GM04503 (cell line): ENCODE data around the gene BFSP1.

Experiments
- DNase-seq: peaks from one replicate; pipeline ENCODE4 v3.0.0-alpha.2; 2012; ENCODE audit warnings: low read depth

Gene BFSP1

GRCh38 chr20:17497821-17498580 is 33.2 kb downstream of the BFSP1 start:
- DNase-seq: no peak

- DNase-seq: no peak
Observed at GRCh38 chr20:17495826-17496225, 35.4 kb downstream of the BFSP1 start.

- no peak for DNase-seq
Observed at GRCh38 chr20:17494201-17494600, 37.0 kb downstream of the BFSP1 start.

GRCh38 chr20:17493173-17493572 is 38.0 kb downstream of the BFSP1 start:
- DNase-seq: no peak

GRCh38 chr20:17491488-17491887 is 39.7 kb downstream of the BFSP1 start:
- DNase-seq: no peak

GRCh38 chr20:17491041-17491440 is 40.1 kb downstream of the BFSP1 start:
- no peak for DNase-seq

- no peak for DNase-seq
Observed at GRCh38 chr20:17490501-17490900, 40.7 kb downstream of the BFSP1 start.

- DNase-seq: no peak
Observed at GRCh38 chr20:17488916-17489600, 42.1 kb downstream of the BFSP1 start.

GRCh38 chr20:17485017-17485416 is 46.2 kb downstream of the BFSP1 start:
- no peak for DNase-seq

GRCh38 chr20:17482536-17482935 is 48.6 kb downstream of the BFSP1 start:
- no peak for DNase-seq

- no peak for DNase-seq
Observed at GRCh38 chr20:17481661-17482060, 49.5 kb downstream of the BFSP1 start.

GRCh38 chr20:17480696-17481095 is 50.5 kb downstream of the BFSP1 start:
- DNase-seq: no peak

GRCh38 chr20:17479063-17479657 is 52.0 kb downstream of the BFSP1 start:
- DNase-seq: no peak

- no peak for DNase-seq
Observed at GRCh38 chr20:17473659-17474058, 57.5 kb downstream of the BFSP1 start.

GRCh38 chr20:17471606-17472187 is 59.5 kb downstream of the BFSP1 start:
- no peak for DNase-seq

GRCh38 chr20:17470973-17471372 is 60.2 kb downstream of the BFSP1 start:
- no peak for DNase-seq

GRCh38 chr20:17470521-17470920 is 60.7 kb downstream of the BFSP1 start:
- no peak for DNase-seq

GRCh38 chr20:17469246-17470030 is 61.7 kb downstream of the BFSP1 start:
- DNase-seq: no peak

GRCh38 chr20:17468073-17468840 is 62.9 kb downstream of the BFSP1 start:
- DNase-seq: no peak

GRCh38 chr20:17467120-17467655 is 64.0 kb downstream of the BFSP1 start:
- no peak for DNase-seq

- DNase-seq: no peak
Observed at GRCh38 chr20:17466641-17467040, 64.5 kb downstream of the BFSP1 start.
